HG02759 (cell line): ENCODE data around the gene RAB11FIP5.
"Not testable (repeated sequence)": the region's sequence is repeated elsewhere in the genome, so short reads cannot be mapped to it uniquely, and the experiment has no call there.

Experiments
- ATAC-seq: cut with Tn5 transposase; IDR thresholded peaks from one replicate; pipeline ENCODE4 v1.9.1; 2021; ENCODE audit warnings: mild to moderate bottlenecking, moderate library complexity; ENCODE audit not compliant: unreplicated experiment

Gene RAB11FIP5

GRCh38 chr2:73071360-73072128, 41.2 kb downstream of the RAB11FIP5 start, which contains the start of gene SFXN5:
SFXN5 (minus strand) TSS chr2:73071712; CDS start chr2:73071705, 7 bp downstream.
- ATAC-seq = peak; percentile 88

GRCh38 chr2:73070643-73071359, 41.9 kb downstream of the RAB11FIP5 start:
- peak; percentile 26 for ATAC-seq

- no peak for ATAC-seq
These were observed 42.7 kb downstream of the RAB11FIP5 start for GRCh38 chr2:73069855-73070642.

GRCh38 chr2:73069041-73069854, 43.5 kb downstream of the RAB11FIP5 start:
- no peak for ATAC-seq

- no peak for ATAC-seq
These were observed 44.6 kb downstream of the RAB11FIP5 start for GRCh38 chr2:73068147-73068546.

GRCh38 chr2:73067043-73067442, 45.7 kb downstream of the RAB11FIP5 start:
- no peak for ATAC-seq

GRCh38 chr2:73065070-73065469, 47.7 kb downstream of the RAB11FIP5 start:
- not testable (repeated sequence) for ATAC-seq

GRCh38 chr2:73063909-73064875, 48.6 kb downstream of the RAB11FIP5 start:
- ATAC-seq = no peak

GRCh38 chr2:73063472-73063871, 49.3 kb downstream of the RAB11FIP5 start:
- ATAC-seq = no peak

- no peak for ATAC-seq
These were observed 53.6 kb downstream of the RAB11FIP5 start for GRCh38 chr2:73059106-73059505.

- no peak for ATAC-seq
These were observed 57.8 kb downstream of the RAB11FIP5 start for GRCh38 chr2:73054980-73055379.

- no peak for ATAC-seq
These were observed 59.2 kb downstream of the RAB11FIP5 start for GRCh38 chr2:73053316-73054114.

- ATAC-seq = no peak
These were observed 62.6 kb downstream of the RAB11FIP5 start for GRCh38 chr2:73050121-73050545.

GRCh38 chr2:73043929-73044832, 68.6 kb downstream of the RAB11FIP5 start:
- no peak for ATAC-seq

- no peak for ATAC-seq
These were observed 69.5 kb downstream of the RAB11FIP5 start for GRCh38 chr2:73043276-73043675.

GRCh38 chr2:73037947-73038585, 74.7 kb downstream of the RAB11FIP5 start:
- no peak for ATAC-seq

- ATAC-seq = no peak
These were observed 76.0 kb downstream of the RAB11FIP5 start for GRCh38 chr2:73036766-73037165.
